Islet of Langerhans (tissue), 1 donor: ENCODE measurements around the gene HCAR2.
"Not testable (repeated sequence)": the region's sequence is repeated elsewhere in the genome, so short reads cannot be mapped to it uniquely, and the experiment has no call there.

Experiments
- FAIRE-seq: peaks from one replicate; lab custom pipeline; 2011; peaks lifted over from hg19 to GRCh38; lab: Jason Lieb, UNC

The HCAR2 gene

DNA sequence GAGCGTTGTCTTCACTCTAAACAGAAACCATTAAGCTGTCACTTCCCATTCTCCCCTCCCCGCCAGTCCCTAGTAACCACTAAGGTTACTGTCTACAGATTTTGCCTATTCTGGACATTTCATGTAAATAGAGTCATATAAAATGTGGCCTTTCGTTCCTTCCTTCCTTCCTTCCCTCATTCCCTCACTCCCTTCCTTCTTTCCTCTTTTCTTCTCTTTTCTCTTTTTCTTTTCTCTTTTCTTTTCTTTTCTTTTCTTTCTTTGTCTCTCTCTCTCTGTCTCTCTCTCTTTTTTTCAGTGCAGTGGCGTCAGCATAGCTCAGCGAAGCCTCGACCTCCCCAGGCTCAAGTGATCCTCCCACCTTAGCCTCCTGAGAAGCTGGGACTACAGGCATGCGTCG lies 37.8 kb downstream of the HCAR2 start:
- no peak for FAIRE-seq

GRCh38 chr12:122661938-122662337 lies 41.2 kb downstream of the HCAR2 start:
- FAIRE-seq, result no peak

- FAIRE-seq, result no peak
Measured at GRCh38 chr12:122661246-122661645, 41.9 kb downstream of the HCAR2 start.

DNA sequence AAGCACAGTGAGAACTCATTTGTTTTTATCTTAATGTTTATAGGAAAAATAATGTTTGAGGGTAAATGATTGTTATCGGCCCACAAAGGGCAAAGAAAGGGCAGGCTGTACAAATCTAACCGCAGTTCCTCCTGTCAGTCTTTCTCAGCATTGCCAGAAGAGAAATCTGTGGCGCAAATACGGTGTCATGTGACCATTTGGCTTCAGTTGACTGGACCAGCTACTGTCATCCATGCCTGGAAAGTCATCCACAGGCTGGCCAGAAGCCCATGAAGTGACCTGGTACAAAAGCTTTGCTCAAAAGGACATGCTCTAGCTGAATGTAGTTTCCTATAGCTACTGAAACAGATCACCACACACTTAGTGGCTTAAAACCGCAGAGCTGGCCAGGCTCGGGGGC lies 43.6 kb downstream of the HCAR2 start:
- no peak for FAIRE-seq

- FAIRE-seq, result no peak
Measured at GRCh38 chr12:122656298-122656697, 46.9 kb downstream of the HCAR2 start.

DNA sequence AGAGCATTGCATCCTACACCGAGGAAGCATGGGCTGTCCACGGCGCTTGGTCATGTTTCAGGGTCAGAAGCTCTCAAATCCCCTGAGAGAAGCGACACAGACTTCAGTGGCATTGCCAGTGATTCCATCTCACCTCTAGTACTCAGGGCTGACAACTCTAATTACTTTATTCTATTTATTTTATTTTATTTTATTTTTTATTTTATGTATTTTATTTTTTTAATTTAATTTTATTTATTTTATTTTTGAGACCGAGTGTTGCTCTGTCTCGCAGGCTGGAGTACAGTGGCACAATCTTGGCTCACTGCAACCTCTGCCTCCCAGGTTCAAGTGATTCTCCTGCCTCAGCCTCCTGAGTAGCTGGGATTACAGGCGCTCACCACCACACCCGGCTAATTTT lies 49.9 kb downstream of the HCAR2 start:
- not testable (repeated sequence) for FAIRE-seq

- FAIRE-seq, result no peak
Measured at GRCh38 chr12:122651520-122652224, 51.5 kb downstream of the HCAR2 start.
